H1 (cell line): ENCODE results near the gene POLR2A. TPM values are rescaled to one million over a fixed set of nuclear protein-coding genes. Genes with fewer than 3 reads are reported as not detected.

Experiments used
- CTCF ChIA-PET: fragments of 300-600 bp; sonication (Branson Sonifier 250); formaldehyde crosslinking; loops from one replicate; lab custom pipeline; 2021; ENCODE audit not compliant: partially characterized antibody; lab: Charles Lee
- POLR2A ChIA-PET: fragments of 300-600 bp; sonication (Branson Sonifier 250); formaldehyde crosslinking; loops from one replicate; lab custom pipeline; 2021; ENCODE audit warnings: inconsistent platforms; ENCODE audit not compliant: partially characterized antibody; lab: Charles Lee
- DNase-seq, 2 experiments: peaks; one replicate each; pipeline versions ENCODE4 v3.0.0 to v3.0.0-alpha.2; 2010 to 2022; ENCODE audit warnings: low spot score in 2 of 2, low read depth in 1 of 2, mixed read lengths in 1 of 2
- FAIRE-seq: peaks from 2 replicates; lab custom pipeline; 2011; peaks lifted over from hg19 to GRCh38; lab: Jason Lieb, UNC
- H2AFZ ChIP-seq: 2 replicates; pipeline ENCODE4 v1.8.1; 2012; ENCODE audit warnings: low read length, inconsistent platforms
- H2AK5ac ChIP-seq: 2 replicates; pipeline ENCODE4 v1.6.1; 2013; ENCODE audit warnings: low read depth, low read length
- H2BK120ac ChIP-seq: replicated peaks from 2 replicates; pipeline ENCODE3; 2013; ENCODE audit warnings: low read depth, low read length, inconsistent platforms
- H2BK12ac ChIP-seq: 2 replicates; pipeline ENCODE4 v1.6.1; 2013; ENCODE audit warnings: low read depth, low read length
- H2BK15ac ChIP-seq: 2 replicates; pipeline ENCODE4 v1.6.1; 2013; ENCODE audit warnings: low read length
- H2BK20ac ChIP-seq: 2 replicates; pipeline ENCODE4 v1.6.1; 2013; ENCODE audit warnings: low read length
- H2BK5ac ChIP-seq: 2 replicates; pipeline ENCODE4 v1.6.1; 2013; ENCODE audit warnings: low read depth, low read length
- H3K14ac ChIP-seq: 2 replicates; pipeline ENCODE4 v1.6.1; 2013; ENCODE audit warnings: inconsistent platforms; ENCODE audit not compliant: insufficient read length
- H3K18ac ChIP-seq: 2 replicates; pipeline ENCODE4 v1.6.1; 2013; ENCODE audit warnings: low read length; ENCODE audit errors: extremely low read depth
- H3K23ac ChIP-seq: 2 replicates; pipeline ENCODE4 v1.6.1; 2013; ENCODE audit warnings: inconsistent platforms; ENCODE audit not compliant: insufficient read length
- H3K23me2 ChIP-seq: 2 replicates; pipeline ENCODE4 v1.6.1; 2013; ENCODE audit warnings: low read depth, low read length
- H3K27ac ChIP-seq: 2 replicates; pipeline ENCODE4 v1.6.1; 2011; ENCODE audit warnings: low read depth, low read length, inconsistent platforms
- H3K27me3 ChIP-seq, 4 experiments: replicated peaks in 1 of 4; 1 replicate in 1 of 4; 2 replicates in 3 of 4; pipeline versions ENCODE4 v1.6.1 to v1.8.1; 2011 to 2013; ENCODE audit warnings: low read length in 3 of 4, mild to moderate bottlenecking in 3 of 4, inconsistent platforms in 2 of 4, mixed read lengths in 2 of 4, moderate library complexity in 1 of 4; ENCODE audit not compliant: control insufficient read depth in 3 of 4, insufficient read depth in 3 of 4; ENCODE audit errors: extremely low read depth in 1 of 4
- H3K36me3 ChIP-seq, 4 experiments: 2 replicates each; pipeline versions ENCODE4 v1.6.1 to v1.8.1; 2011 to 2013; ENCODE audit warnings: mild to moderate bottlenecking in 4 of 4, low read length in 3 of 4, moderate library complexity in 2 of 4, control low read depth in 1 of 4, inconsistent platforms in 1 of 4; ENCODE audit not compliant: insufficient read depth in 4 of 4, control insufficient read depth in 2 of 4
- H3K4ac ChIP-seq: replicated peaks from 2 replicates; pipeline ENCODE3; 2013; ENCODE audit warnings: low read length, low read depth, mixed read lengths, inconsistent platforms; ENCODE audit not compliant: insufficient read length
- H3K4me1 ChIP-seq, 4 experiments: replicated peaks in 1 of 4; 1 replicate in 1 of 4; 2 replicates in 3 of 4; pipeline versions ENCODE4 v1.6.1 to v1.8.1; 2011 to 2013; ENCODE audit warnings: low read length in 3 of 4, inconsistent platforms in 2 of 4, mixed read lengths in 1 of 4; ENCODE audit not compliant: insufficient read depth in 4 of 4, control insufficient read depth in 3 of 4
- H3K4me2 ChIP-seq, 2 experiments: 2 replicates each; pipeline versions ENCODE4 v1.6.1 to v1.8.1; 2011 to 2013; ENCODE audit warnings: low read depth in 2 of 2, low read length in 2 of 2, control low read depth in 1 of 2, inconsistent platforms in 1 of 2, mild to moderate bottlenecking in 1 of 2; ENCODE audit not compliant: insufficient read depth in 1 of 2
- H3K4me3 ChIP-seq, 4 experiments: fragments of 200-600, 300-600 bp in 1 of 4; sonication (generic), shearing (Covaris generic), sonication (Bioruptor Twin) in 1 of 4; 2 replicates each; pipeline versions ENCODE4 v1.5.1 to v1.8.1; 2011 to 2016; ENCODE audit warnings: low read length in 4 of 4, low read depth in 3 of 4, control low read depth in 2 of 4, inconsistent platforms in 2 of 4, mild to moderate bottlenecking in 2 of 4, mixed read lengths in 1 of 4, moderate library complexity in 1 of 4; ENCODE audit not compliant: insufficient read depth in 2 of 4; ENCODE audit errors: extremely low read depth in 1 of 4
- H3K56ac ChIP-seq: replicated peaks from 2 replicates; pipeline ENCODE3; 2013; ENCODE audit warnings: low read depth, mild to moderate bottlenecking, mixed read lengths, low read length, inconsistent platforms; ENCODE audit not compliant: insufficient read length
- H3K79me1 ChIP-seq: 2 replicates; pipeline ENCODE4 v1.6.1; 2013; ENCODE audit warnings: low read depth, low read length, control low read depth
- H3K79me2 ChIP-seq, 2 experiments: 2 replicates each; pipeline versions ENCODE4 v1.6.1 to v1.8.1; 2012 to 2013; ENCODE audit warnings: low read length in 2 of 2, mild to moderate bottlenecking in 2 of 2, inconsistent platforms in 1 of 2; ENCODE audit not compliant: insufficient read depth in 2 of 2, control insufficient read depth in 1 of 2
- H3K9ac ChIP-seq, 4 experiments: replicated peaks in 1 of 4; 1 replicate in 1 of 4; 2 replicates in 3 of 4; pipeline versions ENCODE4 v1.6.1 to v1.8.1; 2011 to 2013; ENCODE audit warnings: low read depth in 3 of 4, low read length in 3 of 4, control low read depth in 2 of 4, mild to moderate bottlenecking in 2 of 4, moderate library complexity in 2 of 4, inconsistent platforms in 1 of 4; ENCODE audit errors: extremely low read depth in 1 of 4
- H3K9me3 ChIP-seq, 2 experiments: 2 replicates each; pipeline versions ENCODE4 v1.6.1 to v1.8.1; 2012 to 2013; ENCODE audit warnings: mild to moderate bottlenecking in 2 of 2, moderate library complexity in 2 of 2, control low read depth in 1 of 2, inconsistent platforms in 1 of 2, low read depth in 1 of 2, low read length in 1 of 2, mixed read lengths in 1 of 2; ENCODE audit not compliant: insufficient read depth in 2 of 2
- H4K20me1 ChIP-seq, 2 experiments: replicated peaks in 1 of 2; 2 replicates each; pipeline versions ENCODE3 to v1.8.1; 2011 to 2013; ENCODE audit warnings: inconsistent platforms in 2 of 2, low read length in 2 of 2, mild to moderate bottlenecking in 1 of 2; ENCODE audit not compliant: insufficient read depth in 2 of 2, control insufficient read depth in 1 of 2
- H4K5ac ChIP-seq: 2 replicates; pipeline ENCODE4 v1.6.1; 2013; ENCODE audit warnings: low read length, low read depth, mixed read lengths, inconsistent platforms; ENCODE audit not compliant: insufficient read length
- H4K8ac ChIP-seq: 2 replicates; pipeline ENCODE4 v1.8.0; 2013; ENCODE audit warnings: mild to moderate bottlenecking, moderate library complexity, low read length, inconsistent platforms; ENCODE audit not compliant: insufficient read depth; ENCODE audit errors: extremely low read depth
- H4K91ac ChIP-seq: replicated peaks from 2 replicates; pipeline ENCODE3; 2013; ENCODE audit warnings: low read length, mixed read lengths, inconsistent platforms; ENCODE audit not compliant: insufficient read length
- BCL11A ChIP-seq, 2 experiments: IDR thresholded peaks; one replicate each; pipeline ENCODE4 v1.6.1; 2011; ENCODE audit warnings: low read depth in 2 of 2, low read length in 2 of 2, mild to moderate bottlenecking in 2 of 2
- CBX5 ChIP-seq: fragments of 300-800, 300-1000 bp; sonication (generic); IDR thresholded peaks from 2 replicates; pipeline ENCODE4 v1.7.1; 2016; ENCODE audit warnings: antibody characterized with exemption, low read length, low read depth
- CHD1 ChIP-seq: IDR thresholded peaks from 2 replicates; pipeline ENCODE4 v1.6.1; 2012; ENCODE audit warnings: low read depth, low read length, improper control_type of control experiment
- EZH2 ChIP-seq: fragments of 200-600 bp; sonication (generic); IDR thresholded peaks from 2 replicates; pipeline ENCODE4 v1.7.1; 2012; ENCODE audit warnings: low read depth, mild to moderate bottlenecking, moderate library complexity, low read length, inconsistent platforms; ENCODE audit not compliant: severe bottlenecking
- HDAC6 ChIP-seq: IDR thresholded peaks from one replicate; pipeline ENCODE4 v1.7.1; 2012; ENCODE audit warnings: low read depth, mild to moderate bottlenecking, inconsistent platforms, low read length, moderate library complexity
- JUND ChIP-seq: IDR thresholded peaks from 2 replicates; pipeline ENCODE4 v1.6.1; 2011; ENCODE audit warnings: mild to moderate bottlenecking, improper control_type of control experiment, low read length
- SP4 ChIP-seq: IDR thresholded peaks from 2 replicates; pipeline ENCODE4 v1.6.1; 2012; ENCODE audit warnings: low read length, inconsistent platforms
- SUZ12 ChIP-seq: fragments of 200-600 bp; sonication (generic); IDR thresholded peaks from 2 replicates; pipeline ENCODE4 v1.6.1; 2012; ENCODE audit warnings: mild to moderate bottlenecking, inconsistent platforms, low read length, moderate library complexity, mixed read lengths
- WGBS, 2 experiments: shearing (Covaris generic) in 1 of 2; methylation state at CpG; one replicate each; pipeline versions ENCODE4 v1.1.6 to v1.1.7; 2013 to 2015; ENCODE audit warnings: low lambda C conversion rate in 2 of 2, mixed read lengths in 2 of 2, inconsistent platforms in 1 of 2, low coverage in 1 of 2, missing lambda C conversion rate in 1 of 2; ENCODE audit not compliant: insufficient replicate concordance in 2 of 2, insufficient coverage in 1 of 2, insufficient read length in 1 of 2; ENCODE audit errors: extremely low coverage in 1 of 2, missing lambda C conversion rate in 1 of 2; 5-methylcytosine and 5-hydroxymethylcytosine counted together
- long read RNA-seq, 2 experiments: library from RNA in 1 of 2; library from capped mRNA in 1 of 2; stranded (forward); transcript quantifications; one replicate each; pipeline ENCODE4 v2.0.0, GENCODE V29; 2021; ENCODE audit warnings: inconsistent platforms in 1 of 2
- polyA minus RNA-seq, 3 experiments: library from RNA; depleted of rRNA, polyadenylated mRNA; stranded (reverse); fragments of >200 nt; gene quantifications; 1 replicate in 2 of 3; 2 replicates in 1 of 3; pipeline ENCODE4 v1.2.3, GENCODE V29; 2011
- polyA plus RNA-seq, 7 experiments: library from polyadenylated mRNA; depleted of rRNA in 3 of 7; stranded (reverse) in 5 of 7; unstranded in 2 of 7; fragments of >200 nt in 5 of 7; fragments of 200-250 nt in 2 of 7; gene quantifications; 1 replicate in 5 of 7; 2 replicates in 1 of 7; 4 replicates in 1 of 7; pipeline versions ENCODE4 v1.2.1 to v1.2.3, GENCODE V29; 2011 to 2013; ENCODE audit warnings: missing spikeins in 2 of 7, mixed read lengths in 2 of 7
- total RNA-seq: library from RNA; stranded (reverse); fragmentation: NEBNext Ultra II Directional; extraction: Animal tissue kit (Norgen Biotek cat#: 25700); gene quantifications from 2 replicates; pipeline ENCODE4 v1.2.1, GENCODE V29; 2021

The POLR2A gene
- total RNA-seq (150 and 157 TPM in 2 replicates), polyA plus RNA-seq (2011; rRNA removed) (26.8 and 62.7 TPM in 2 replicates), polyA minus RNA-seq (2011; rRNA and poly(A)+ RNA removed) (175 and 246 TPM in 2 replicates)
- polyA plus RNA-seq (2011; cell fraction: cytosol; rRNA removed) = 24.4 TPM
- 150 TPM for polyA plus RNA-seq (2011; cell fraction: nucleus; rRNA removed)
- polyA plus RNA-seq (2012, experiment 1 of 2) = 95.6 to 139 TPM (median 127 TPM) in 4 replicates
- 88.5 TPM for polyA plus RNA-seq (2012, experiment 2 of 2)
- polyA plus RNA-seq (2013, experiment 1 of 2) = 66.3 TPM
- polyA plus RNA-seq (2013, experiment 2 of 2) = 55.6 TPM
- polyA minus RNA-seq (2011; cell fraction: cytosol; rRNA and poly(A)+ RNA removed) = 142 TPM
- polyA minus RNA-seq (2011; cell fraction: nucleus; rRNA and poly(A)+ RNA removed) = 162 TPM
- long read RNA-seq, experiment 1, partial matches to known transcripts = 124 of 135 reads
- long read RNA-seq, experiment 1, other reads (novel, unspliced or antisense) = 11 of 135 reads
- long read RNA-seq, experiment 2, partial matches to known transcripts = 5 of 6 reads
- long read RNA-seq, experiment 2, other reads (novel, unspliced or antisense) = 1 of 6 reads

- Histone ChIP-seq H2BK5ac (peak within 1 kb of the TSS; percentile 99), H3K9ac (peak within 1 kb of the TSS; percentile 86 to 98 (median 90)), H2BK20ac (no peak within 1 kb of the TSS), H3K18ac (peak within 1 kb of the TSS; percentile 93), H4K20me1 (peaks cover 11 to 17% of the 10 kb centered on the region in 2 experiments), H3K79me1 (peaks cover 5% of the 10 kb centered on the region), H3K36me3 (0 out of 8 replicates have a peak, but pooled peaks cover 0 to 3% (median 0%) of the 10 kb centered on the region in 4 experiments), H3K4me3 (peak within 1 kb of the TSS; percentile 79 to 92 (median 84)), H2BK12ac (peak within 1 kb of the TSS; percentile 93), H3K23me2 (peaks cover 16% of the 10 kb centered on the region; the same call in 1 of the 2 replicates), H3K27me3 (no peaks in the 10 kb centered on the region), H3K4me2 (peak within 1 kb of the TSS; percentile 83 to 96), H3K14ac (no peak within 1 kb of the TSS), H4K5ac (peak within 1 kb of the TSS; percentile 95), H2BK120ac (peak within 1 kb of the TSS; percentile 80), H3K9me3 (no peaks in the 10 kb centered on the region), H3K79me2 (peaks cover 28 to 44% of the 10 kb centered on the region in 2 experiments), H3K4ac (peak within 1 kb of the TSS; percentile 98), H3K4me1 (peaks cover 2 to 18% (median 13%) of the 10 kb centered on the region in 4 experiments), H2AK5ac (0 out of 2 replicates have a peak within 1 kb of the TSS, but pooled peaks have one; percentile 16), H2AFZ (peak within 1 kb of the TSS; percentile 19; the same call in 1 of the 2 replicates), H4K91ac (peak within 1 kb of the TSS; percentile 49), H3K56ac (peak within 1 kb of the TSS; percentile 96), H3K23ac (no peak within 1 kb of the TSS), H3K27ac (peak within 1 kb of the TSS; percentile 96), H2BK15ac (peak within 1 kb of the TSS; percentile 72; the same call in 1 of the 2 replicates), H4K8ac (peak within 1 kb of the TSS; percentile 94; the same call in 1 of the 2 replicates)
- peak; percentile 28 for FAIRE-seq
- CTCF ChIA-PET = interaction anchor here (1.4 kb wide), 1 partner anchor 46 kb away, joined by 6 read pairs; no protein-coding TSS in a partner anchor
- WGBS, 2 experiments = 1% methylated on average over 28 of the region's 64 CpGs; no CpG with 5 or more reads in 1 of the 2 experiments
- DNase-seq = peak; percentile 93 to 98
- POLR2A ChIA-PET = interaction anchor here (0.6 to 14.3 kb wide), 62 partner anchors 8 to 1678 kb away, joined by 3 to 339 read pairs (median 4); partner anchors contain the start of genes ACAP1, CD68, CHRNB1 and FGF11
- TF ChIP-seq SP4 (peak; percentile 57; the same call in 1 of the 2 replicates), SUZ12 (no peak), CBX5 (no peak), HDAC6 (peak; percentile 78), BCL11A (IDR thresholded peaks at IDR 0.05; ENCODE audit: low read depth in 2 of 2, low read length in 2 of 2) (peak in 1 of 2 experiments; percentile 27), EZH2 (no peak), JUND (peak; percentile 71), CHD1 (peak; percentile 87; the same call in 1 of the 2 replicates)
These were observed at the start of gene POLR2A for GRCh38 chr17:7484067-7484918. POLR2A (plus strand) TSS chr17:7484366.
